C1 segment of cervical spinal cord (tissue), 14 donors: Measurements from ENCODE around the gene RAMAC.
"Not testable (repeated sequence)": the region's sequence is repeated elsewhere in the genome, so short reads cannot be mapped to it uniquely, and the experiment has no call there.

Experiments used
- DNase-seq, 14 donors: peaks; one replicate each; lab custom pipeline; 2025; lab: John Stamatoyannopoulos, UW

RAMAC gene

DNA sequence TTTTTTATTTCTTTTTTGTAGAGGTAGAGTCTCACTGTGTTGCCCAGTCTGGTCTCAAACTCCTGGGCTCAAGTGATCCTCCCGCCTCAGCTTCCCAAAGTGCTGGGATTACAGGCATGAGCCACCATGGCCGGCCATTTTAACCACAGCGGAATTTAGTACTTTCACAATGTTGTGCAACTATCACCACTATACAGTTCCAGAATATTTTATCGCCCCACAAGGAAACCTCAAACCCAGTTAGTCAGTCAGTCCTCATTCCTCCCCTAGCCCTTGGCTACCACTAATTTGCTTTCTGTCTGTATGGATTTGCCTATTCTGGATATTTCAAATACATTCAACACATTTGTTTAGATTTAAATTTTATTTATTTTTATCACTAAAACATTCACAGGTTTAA lies 17.9 kb upstream of the RAMAC start:
- DNase-seq = no peak

DNA sequence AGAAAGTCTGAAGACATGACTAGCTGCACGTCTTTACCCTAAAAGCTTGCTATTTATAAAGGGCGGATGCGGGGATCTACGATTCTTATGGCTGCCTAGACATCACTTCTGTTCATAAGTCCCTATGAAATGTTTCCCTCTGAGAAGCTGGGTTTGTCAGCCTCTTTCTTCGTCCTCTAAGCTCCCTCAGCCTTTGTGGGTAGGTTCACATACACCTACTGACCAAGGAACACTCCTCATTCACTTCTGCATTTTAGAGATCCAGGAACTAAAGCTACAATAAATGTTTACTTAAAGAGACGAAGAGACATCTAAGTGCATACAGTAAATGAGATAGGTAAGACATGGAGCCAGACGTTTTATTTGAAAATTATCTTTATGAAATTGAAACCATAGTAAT lies 16.7 kb upstream of the RAMAC start:
- no peak for DNase-seq

DNA sequence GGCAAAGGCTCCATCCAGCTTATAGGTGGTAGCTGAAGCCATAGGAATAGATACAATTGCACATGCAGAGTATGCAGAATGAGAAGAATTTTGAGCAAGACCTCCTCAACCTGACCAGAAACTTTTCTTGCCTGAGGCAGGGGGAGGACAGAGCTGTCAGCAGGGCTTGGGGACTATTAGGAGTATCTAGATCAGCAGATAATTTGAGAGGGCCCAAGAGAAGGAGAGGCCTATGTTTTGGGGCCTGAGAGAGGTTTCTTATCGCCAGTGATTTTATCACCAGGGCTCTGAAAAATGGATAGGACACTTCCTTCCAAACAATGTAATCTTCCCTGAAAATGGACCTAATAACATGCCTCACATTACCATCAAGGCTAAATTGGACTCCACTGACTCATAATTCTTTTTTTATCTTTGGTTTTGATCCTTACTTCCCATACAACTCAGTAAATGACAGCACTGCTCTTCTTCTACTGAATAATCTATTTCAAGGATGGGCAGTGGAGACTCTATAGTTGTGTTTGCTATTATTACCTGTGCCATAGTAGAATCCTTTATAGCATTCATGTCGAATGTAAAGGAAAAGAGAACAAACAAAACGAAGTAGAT lies 15.8 kb upstream of the RAMAC start:
- no peak for DNase-seq

DNA sequence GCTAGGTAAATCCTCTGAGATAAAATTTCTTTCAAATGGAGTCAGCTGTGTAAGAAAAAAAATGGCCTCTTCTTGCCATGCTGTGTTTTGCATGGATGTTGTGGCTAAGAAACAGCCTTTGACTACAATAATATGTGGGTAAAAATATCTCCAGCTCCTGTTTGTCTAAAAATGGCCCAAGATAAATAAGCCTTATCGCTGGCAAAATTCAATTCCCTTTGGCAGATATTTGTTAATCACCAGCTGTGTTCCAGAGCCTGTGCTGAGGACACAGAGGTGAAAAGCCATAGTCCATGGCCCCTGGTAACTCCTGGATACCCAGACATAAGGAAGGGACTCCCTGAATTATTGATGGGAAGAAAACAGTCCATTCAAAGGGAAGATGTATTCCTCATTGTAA lies 15.3 kb upstream of the RAMAC start:
- DNase-seq = no peak

DNA sequence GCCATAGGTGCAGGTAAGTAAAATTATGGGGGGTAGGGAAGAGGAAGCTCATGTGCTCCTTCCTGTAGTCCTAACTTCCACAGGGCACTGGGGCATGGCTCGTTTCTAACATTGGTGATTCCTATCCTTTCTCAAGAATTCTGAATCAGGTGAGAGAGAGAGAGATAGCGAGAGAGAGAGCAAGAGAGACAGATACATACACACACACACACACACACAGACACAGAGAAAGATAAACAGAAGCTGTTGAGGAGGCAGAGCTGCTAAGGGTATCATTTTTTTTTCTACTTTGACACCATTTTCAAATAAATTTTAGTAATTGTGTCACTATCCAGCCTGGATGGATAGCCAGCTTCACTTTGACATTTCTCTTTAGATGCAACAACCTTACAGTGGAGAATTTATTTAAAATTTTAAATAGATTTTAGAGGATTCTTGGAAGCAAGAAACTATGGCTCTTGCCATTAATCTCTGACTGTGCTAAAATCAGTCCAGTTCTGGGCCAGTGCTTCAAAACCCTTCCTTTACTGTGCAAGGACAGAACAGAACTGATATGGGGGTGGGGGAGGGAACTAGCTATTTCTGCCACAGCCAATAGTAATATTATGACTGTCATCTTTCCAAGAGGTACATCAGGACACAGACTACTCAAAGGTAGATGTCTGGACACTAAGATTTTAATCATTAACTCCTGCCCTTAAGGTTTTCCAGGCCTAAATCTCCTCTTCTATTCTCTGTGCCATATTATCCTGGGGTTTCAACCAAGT lies 14.6 kb upstream of the RAMAC start:
- no peak for DNase-seq

DNA sequence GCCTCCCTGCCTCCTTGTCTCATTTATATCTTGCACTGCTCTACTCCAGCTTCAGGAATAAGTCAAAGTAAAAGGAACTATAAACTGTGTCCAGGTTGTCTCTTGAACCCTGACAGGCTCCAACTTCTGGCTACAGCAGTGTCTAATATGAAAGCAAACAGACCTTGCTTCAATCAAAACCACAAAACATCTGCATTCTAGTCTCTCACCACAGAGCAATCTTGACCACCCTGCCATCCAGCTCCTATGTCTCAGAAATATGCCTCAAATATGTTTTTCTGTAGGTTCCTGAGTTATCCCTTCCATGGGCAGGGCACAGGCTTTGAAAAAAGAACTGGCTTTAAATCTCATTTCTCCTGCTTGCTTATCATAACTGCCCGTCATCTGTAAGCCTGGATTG lies 13.0 kb upstream of the RAMAC start:
- DNase-seq = no peak

DNA sequence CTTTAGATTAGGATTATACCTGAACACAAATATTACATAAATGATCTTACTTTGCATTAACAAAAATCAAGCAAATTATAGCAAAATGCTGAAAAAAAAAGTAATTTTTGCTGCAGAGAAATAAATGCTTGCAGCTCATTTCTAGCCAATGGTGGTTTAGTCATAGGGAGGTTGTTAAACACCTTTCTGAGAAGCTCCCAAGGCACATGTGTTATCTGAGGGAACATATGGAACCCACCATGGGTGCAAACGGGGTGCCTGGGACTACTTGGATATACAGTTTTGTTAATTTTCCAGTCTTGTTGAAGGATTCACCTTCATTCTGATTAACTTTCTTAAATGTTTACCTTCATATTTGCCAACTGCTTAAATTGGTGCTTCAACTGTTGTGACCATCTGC lies 8.9 kb upstream of the RAMAC start:
- DNase-seq = no peak

DNA sequence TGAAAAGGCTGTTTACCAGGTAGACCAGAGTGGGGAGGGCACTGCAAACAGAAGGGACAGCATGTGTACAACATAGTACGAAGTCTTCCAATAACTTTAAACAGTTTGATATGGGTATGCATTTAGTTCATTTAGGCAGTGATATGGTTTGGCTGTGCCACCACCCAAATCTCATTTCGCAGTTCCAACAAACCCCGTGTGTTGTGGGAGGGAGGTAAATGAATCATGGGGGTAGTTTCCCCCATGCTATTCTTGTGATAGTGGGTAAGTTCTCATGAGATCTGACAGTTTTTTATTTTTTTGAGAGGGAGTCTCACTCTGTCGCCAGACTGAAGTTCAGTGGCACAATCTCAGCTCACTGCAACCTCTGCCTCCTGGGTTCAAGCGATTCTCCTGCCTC lies 7.6 kb upstream of the RAMAC start:
- DNase-seq = no peak

DNA sequence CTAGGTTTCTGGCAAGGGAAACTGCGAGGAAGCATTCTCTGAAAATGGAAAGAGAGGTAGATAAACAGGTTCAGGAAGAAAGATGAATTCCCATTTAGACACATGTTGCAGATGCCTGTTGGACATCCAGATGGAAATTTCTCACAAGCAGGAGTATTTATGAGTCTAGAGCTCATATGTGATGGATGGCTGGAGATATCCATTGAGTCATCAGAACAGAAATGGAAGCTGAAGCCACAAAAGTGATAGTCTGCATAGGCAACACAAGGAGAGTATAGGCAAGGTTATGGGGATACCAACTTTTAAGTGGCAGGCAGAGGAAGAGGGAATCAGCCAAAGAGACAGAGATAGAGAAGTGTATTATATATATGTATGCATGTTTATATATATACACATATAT lies 6.3 kb upstream of the RAMAC start:
- no peak for DNase-seq

DNA sequence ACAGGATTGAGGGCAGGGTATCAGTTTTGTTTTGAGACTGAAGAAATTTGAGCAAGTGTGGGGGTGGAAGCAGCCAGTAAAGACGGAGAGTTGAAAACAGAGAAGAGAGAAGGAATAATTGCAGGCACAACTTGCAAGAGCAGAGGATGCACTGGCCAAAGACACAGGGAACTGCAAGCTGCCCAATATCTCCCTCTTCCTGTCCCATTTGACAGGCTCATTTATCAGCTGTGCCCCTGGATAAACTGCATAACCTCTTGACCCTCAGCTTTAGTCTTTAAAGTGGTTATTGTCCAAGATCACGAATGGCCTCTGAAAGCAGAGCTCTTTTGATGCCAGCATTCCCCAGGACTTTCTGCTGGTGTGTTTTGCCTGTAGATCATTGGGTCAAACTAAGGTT lies 5.0 kb upstream of the RAMAC start:
- no peak for DNase-seq

DNA sequence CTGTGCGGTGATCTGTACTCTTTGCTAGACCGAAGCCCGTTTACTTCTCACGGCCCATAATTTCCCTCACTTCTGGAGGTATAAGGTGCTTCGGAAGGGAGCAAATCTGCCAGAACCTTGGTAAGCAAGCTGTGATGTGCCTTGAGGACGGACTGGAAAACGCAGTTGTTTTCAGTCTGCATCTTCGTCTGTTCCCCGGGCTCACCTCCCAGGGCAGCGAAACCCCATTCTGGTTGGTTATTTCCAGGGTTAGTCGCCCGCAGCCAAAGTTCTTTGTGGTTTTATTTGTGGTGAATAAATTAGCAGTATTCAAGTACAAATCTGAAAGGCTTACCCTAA lies 401 bp downstream of the RAMAC start:
- no peak for DNase-seq

DNA sequence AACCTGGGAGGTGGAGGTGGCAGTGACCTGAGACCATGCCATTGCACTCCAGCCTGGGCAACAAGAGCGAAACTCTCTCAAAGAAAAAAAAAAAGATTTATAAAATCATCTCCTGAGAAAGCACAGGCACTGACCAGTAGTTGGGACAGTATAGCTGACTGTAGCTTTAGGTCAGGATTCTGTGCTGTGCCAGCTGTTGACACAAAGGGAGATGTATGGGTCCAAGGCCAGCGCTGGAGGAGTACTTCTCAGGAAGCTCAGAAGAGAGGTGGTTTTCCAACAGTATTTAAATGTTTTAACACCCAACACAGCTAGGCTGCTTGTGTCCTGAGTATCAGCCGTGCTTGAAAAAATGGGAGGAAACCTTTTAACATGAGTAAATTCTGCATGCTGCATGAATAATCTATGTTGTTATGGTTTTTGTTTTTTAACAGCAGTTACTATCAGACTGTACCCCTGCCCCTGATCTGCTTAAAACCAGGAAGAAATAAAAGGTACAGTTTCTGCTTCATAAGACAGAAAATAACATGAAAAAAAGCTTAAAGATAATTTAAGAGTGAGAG lies 6.5 kb downstream of the RAMAC start:
- no peak for DNase-seq

DNA sequence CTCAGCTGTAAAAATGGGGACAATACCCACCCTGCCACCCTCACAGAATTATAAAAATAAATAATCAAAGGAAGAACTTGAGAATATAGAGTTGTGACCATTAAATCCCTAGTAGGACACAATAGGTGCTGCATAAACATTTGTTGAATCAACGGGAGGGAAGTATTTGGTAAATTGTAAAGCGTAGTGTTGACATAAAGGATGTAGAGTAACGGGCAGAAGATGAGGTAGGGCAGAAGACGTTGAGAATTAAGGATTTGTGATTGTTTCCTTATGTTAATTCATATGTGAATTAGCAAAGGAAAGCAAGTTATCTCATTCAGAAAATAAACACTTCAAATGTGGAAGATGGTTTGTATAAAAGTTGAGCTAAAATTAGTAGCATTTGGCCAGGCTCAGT lies 7.1 kb downstream of the RAMAC start:
- DNase-seq = no peak

DNA sequence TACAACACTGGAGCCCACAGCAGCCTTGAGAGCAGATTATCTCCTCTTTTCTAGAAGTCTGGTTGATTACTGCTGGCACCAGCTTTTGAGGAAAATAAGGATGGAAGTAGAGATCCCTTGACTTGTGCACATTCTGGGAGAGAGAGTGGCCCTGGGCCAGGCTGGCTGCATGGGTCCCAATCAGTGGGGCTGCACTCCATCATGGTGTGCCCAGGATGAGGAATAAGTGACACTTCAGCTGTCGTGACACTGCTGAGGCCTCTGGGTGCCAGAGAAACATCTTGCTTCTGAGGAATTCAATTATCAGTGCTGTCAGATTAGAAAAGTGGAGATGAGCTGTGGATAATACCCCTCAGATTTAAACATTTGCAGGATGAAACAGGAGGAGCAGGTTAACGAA lies 9.1 kb downstream of the RAMAC start:
- DNase-seq = no peak

DNA sequence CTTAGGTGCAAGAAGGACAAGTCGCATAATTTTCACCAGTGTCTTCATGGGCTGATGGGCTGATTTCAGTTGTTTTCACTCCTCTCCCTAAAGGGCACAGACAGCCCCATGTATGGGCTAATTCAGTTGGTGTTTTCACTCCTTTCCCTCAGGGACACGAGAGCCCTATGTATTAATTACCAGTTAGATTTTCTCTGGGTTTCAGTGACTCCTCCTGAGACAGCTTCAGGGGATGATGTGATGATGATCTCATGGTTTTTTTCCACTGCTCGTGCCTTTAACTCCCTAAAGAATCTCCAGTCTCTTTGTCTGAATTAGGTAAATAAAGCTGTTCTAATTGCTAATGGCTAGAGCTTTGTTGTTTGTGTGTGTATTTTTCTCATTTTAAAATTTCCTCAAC lies 9.9 kb downstream of the RAMAC start:
- no peak for DNase-seq

DNA sequence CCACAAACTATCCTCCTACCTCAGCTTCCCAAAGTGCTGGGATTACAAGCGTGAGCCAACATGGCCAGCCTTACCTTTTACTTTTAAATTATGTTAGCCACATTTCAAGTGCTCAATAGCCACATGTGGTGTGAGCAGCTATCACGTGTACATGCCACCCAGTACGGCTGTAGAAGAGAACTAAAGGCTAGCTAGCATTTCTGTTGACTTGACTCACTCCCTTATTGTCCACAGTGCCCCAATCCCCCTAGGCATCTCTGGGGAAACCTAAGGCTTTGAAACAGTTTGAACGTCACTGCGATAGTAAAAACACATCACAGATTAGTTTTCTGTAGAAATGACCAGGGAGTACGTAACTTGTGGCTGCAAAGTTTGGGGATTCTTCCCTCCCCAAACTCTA lies 13.4 kb downstream of the RAMAC start:
- DNase-seq = no peak

DNA sequence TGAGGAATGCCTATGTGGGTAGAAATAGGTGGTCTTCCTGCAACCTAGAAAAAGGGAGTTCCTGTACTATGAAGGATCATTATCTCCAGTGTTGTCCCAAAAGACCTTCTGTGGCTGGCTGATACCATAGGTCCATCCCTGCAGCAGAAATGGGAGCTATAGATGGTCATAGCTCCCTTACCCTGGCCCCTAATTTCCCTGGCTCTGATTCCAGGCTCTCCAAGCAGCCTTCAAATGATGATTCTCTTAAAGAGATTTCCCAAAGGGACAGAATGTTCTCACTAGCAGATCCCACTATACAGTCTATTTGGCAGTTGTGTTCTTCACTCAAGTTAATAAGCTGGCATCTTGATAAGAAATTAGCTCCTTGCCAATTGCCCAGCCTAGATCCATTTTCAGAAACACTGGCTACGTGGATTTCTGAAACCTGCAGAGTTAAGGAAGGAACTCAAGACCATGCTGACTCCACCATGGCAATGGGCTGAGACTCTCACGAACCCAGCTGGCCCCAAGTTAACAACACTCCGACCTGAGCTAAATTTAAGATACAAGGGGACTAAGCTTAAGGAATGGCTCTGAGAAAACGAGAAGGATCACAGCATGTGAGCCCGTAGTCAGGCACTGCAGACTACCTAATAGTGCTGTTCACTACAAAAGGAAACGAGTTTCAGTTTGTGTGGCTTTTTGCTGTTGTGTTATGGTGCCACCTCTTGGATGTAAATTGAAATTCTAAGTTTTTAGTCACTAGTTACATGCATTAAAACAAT lies 14.1 kb downstream of the RAMAC start:
- DNase-seq = peak in 3 of 14 donors; percentile 1 to 6 (median 4)

DNA sequence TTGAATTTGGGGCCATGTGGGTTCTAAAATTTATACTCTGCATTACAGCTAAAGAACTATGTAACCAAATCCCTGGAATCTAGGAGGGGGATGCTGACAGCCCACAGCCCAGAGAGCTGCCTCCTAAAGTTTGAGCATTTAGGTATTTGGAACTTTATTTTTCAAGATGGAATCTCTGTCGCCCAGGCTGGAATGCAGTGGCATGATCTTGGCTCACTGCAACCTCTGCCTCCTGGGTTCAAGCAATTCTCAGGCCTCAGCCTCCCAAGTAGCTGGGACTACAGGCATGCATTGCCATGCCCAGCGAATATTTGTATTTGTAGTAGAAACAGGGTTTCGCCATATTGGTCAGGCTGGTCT lies 14.6 kb downstream of the RAMAC start:
- not testable (repeated sequence) for DNase-seq

DNA sequence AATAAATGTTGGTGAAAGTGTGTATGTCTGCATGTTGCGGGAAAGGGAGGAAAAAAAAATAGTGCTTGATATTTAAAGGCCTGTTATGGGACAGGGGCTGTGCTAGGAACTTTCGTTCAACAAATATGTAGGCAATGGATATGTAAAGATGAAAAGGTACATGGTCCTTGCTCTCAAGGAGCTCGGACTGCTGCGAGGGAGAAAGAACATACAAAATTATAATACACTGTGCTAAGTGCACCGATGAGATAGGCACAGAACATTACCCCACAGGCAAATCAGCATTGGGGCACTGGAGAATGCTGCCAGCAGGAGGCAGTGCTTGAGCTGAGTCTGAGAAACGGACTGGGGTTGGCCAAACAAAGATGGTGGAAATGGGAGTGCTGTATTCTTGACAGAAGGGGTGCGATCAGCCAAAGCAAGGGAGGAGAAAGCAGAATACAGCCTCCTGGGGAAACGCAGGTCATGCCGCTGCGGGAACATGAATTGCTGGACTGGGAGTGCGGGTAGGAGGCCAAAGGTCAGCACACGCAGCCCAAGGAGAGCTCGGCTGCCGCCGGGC lies 24.8 kb downstream of the RAMAC start:
- DNase-seq = peak in 13 of 14 donors; percentile 31 to 75 (median 58)

DNA sequence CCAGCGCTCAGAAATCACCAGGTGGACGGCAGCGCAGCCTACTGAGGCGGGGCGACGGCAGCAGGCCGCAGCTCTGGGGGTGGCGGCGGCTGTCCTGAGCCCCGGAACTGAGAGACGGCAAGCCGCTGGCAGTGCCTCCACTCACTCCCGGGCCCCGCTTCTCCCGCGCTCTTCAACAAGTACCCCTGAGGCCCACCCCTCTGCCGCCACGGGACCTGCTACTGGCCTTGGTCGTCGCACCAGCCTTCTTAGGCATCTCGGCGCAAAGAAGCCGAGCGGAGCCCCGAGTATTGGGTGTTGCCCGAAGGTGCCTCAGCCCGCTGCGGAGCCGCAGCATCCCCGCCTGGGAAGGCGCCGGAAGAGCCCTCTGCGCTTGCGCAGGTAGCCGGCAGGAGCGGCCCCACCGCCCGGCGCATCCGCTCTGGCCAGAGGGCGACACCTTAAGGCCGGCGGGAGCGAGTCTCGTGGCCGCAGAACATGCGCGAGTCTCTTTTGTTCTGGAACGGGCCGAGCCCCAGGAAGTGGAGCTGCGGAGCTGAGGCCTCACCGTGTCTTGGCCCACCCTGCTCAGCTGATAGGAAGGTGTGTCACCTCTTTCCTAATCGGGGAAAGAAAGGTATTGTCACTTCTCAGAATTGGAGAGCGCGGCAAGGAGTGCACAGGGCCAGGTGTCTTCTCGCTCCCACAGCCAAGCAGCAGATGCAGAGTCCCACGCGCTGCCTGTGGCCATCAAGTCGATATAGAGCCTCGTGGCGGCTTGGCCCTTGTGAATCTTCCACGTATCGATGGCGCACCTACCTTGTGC lies 25.5 kb downstream of the RAMAC start, which contains the start of gene C15orf40:
C15orf40 (minus strand) TSS at position 369 of the 805 bp plus-strand sequence; CDS start at position 337, 32 bp downstream.
- DNase-seq = peak; percentile 25 to 93 (median 82)

DNA sequence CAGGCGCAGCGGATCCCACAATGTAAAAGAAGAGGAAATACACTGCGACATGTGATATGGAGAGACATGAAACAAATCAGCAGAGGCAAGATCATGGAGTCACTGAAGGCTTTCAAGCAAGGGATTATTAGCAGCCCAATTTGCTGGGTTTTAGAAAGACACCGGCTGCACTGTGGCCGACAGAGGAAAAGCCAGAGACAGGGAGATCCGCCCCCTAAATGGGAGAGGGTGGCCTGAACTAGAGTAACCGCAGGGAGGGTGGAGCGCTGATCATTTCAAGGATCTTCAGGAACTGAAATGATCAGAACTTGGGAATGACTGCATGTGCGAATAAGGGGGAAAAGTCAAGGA lies 26.0 kb downstream of the RAMAC start:
- DNase-seq = peak in 2 of 14 donors; percentile 25 to 35
